VCaP (cell line): Measurements from ENCODE around the gene AP4S1.
"Not testable (repeated sequence)": the region's sequence is repeated elsewhere in the genome, so short reads cannot be mapped to it uniquely, and the experiment has no call there.

Source experiments
- H3K27ac ChIP-seq: fragments of 450-650 bp; 2 replicates; pipeline ENCODE4 v1.5.1; 2017
- TF ChIP-seq, protein P1 (sequence below): fragments of 450-650 bp; conservative IDR thresholded peaks from 2 replicates; pipeline ENCODE4 v1.5.1; 2017; ENCODE audit warnings: mild to moderate bottlenecking, moderate library complexity

The AP4S1 gene

DNA sequence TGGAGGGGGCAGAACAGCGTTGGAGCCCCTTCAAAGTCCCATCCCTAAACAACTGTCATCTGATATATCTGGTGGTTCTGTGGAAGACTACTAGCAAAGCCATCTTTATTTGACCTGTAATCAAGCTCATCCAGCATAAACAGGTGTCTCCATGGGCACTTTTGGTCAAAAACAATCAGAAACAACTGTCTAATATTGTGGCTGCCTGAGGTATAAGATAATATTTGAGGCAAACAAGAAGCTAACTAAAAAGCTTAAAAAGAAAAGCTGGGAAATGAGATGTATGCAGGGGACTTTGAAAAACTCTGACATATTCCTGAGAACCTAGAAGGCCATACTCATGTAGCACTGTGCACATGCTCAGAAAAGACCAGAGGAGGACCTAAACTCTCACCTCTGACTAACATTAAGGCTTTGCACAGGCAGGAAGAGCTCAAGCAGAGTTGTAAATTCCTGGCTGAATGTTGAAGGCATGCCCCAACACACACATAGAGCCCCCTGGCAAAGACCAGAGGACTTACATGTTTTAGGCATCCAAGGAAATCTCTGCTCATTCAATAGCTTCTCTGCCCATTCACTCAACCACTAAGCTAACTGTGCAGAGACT is 27.2 kb upstream of the AP4S1 start:
- H3K27ac ChIP-seq = no peak overlapping the region
- TF ChIP-seq, protein P1, sequence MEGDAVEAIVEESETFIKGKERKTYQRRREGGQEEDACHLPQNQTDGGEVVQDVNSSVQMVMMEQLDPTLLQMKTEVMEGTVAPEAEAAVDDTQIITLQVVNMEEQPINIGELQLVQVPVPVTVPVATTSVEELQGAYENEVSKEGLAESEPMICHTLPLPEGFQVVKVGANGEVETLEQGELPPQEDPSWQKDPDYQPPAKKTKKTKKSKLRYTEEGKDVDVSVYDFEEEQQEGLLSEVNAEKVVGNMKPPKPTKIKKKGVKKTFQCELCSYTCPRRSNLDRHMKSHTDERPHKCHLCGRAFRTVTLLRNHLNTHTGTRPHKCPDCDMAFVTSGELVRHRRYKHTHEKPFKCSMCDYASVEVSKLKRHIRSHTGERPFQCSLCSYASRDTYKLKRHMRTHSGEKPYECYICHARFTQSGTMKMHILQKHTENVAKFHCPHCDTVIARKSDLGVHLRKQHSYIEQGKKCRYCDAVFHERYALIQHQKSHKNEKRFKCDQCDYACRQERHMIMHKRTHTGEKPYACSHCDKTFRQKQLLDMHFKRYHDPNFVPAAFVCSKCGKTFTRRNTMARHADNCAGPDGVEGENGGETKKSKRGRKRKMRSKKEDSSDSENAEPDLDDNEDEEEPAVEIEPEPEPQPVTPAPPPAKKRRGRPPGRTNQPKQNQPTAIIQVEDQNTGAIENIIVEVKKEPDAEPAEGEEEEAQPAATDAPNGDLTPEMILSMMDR = no peak

DNA sequence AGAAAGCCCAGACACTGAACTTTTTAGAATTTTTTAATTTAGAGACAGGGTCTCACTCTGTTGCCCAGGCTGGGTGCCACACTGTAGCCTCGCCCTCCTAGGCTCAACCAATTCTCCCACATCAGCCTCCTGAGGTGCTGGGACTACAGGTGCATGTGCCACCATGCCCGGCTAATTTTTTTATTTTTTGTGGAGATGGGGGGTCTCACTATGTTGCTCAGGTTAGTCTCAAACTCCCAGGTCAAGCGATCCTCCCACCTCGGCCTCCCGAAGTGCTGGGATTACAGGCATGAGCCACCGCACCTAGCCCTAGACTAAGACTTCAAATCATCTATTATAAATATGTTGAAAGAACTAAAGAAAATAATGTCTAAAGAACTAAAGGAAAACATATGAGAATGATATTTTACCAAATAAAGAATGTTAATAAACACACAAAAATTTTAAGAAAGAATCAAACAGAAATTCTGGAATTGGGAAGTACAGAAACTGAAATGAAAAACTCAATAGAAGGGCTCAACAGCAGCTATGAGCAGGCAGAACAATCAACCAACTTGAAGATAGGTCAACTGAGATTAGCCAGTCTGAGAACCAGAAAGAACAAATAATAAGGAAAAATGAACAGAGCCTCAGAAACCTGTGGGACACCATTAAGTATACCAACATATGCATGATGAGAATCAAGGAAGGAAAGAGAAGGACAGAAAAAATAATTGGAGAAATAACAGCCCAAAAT is 26.2 kb upstream of the AP4S1 start:
- no peak overlapping the region for H3K27ac ChIP-seq
- TF ChIP-seq, protein P1 = no peak

DNA sequence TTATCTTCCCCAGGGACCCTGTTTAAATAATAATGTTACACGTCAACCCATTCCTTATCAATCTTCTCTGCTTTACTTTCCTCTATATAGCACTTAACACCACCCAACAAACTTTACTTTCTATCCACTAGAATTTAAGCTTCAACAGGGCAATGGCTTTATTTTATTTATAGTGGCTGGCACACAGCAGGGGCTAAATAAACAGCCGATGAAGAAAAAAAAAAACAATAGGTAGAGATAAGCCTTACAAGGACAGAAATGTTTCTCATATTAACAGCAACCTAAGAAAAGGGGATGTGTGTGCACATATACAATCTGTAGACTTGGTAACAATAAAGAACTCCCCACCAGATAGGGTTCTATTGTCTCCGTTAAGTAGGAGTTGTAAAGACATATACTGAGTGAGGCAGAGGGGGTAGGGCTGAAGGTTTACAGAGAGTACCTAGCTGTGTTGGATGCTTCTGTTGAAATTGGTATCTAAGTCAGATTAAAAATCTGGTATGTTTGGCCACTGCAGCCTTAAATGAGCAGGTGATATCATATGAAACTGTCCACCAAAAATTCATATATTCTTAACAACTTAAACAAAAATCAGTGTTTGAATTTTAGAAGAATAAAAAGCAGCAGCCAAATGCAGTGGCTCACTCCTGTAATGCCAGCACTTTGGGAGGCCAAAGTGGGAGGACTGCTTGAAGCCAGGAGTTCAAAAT is 24.7 kb upstream of the AP4S1 start:
- TF ChIP-seq, protein P1 = no peak

DNA sequence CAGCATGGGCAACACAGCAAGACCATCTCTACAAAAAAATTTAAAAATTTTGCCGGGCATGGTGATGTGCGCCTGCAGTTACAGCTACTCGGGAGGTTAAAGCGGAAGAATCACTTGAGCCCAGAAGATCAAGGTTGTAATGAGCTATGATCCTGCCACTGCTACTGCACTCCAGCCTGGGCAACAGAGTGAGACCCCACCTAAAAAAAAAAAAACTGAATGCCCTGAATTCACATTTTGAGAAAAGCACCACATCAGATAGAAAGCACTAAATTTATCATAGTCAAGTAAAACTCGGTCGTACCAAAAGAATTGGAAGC is 24.1 kb upstream of the AP4S1 start:
- H3K27ac ChIP-seq = no peak overlapping the region
- TF ChIP-seq, protein P1 = no peak

More for the DNA sequence above, 24.7 kb upstream of the AP4S1 start:
- H3K27ac ChIP-seq = no peak overlapping the region

DNA sequence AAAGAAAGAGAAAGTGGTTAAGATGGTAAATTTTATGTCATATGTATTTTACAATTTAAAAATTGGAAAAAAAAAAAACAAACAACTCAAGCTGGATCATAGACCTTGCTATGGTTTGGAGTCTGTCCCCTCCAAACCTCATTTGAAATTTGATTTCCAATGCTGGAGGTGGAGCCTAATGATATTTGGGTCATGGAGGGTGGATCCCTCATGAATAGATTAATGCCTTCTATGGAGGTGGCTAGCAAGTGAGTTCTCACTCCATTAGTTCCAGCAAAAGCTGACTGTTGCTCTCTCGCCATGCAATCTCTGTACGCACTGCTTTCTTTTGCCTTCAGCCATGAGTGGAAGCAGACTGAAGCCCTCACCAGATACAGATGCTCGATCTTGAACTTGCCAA is 22.2 kb upstream of the AP4S1 start:
- H3K27ac ChIP-seq = no peak overlapping the region
- TF ChIP-seq, protein P1 = no peak

DNA sequence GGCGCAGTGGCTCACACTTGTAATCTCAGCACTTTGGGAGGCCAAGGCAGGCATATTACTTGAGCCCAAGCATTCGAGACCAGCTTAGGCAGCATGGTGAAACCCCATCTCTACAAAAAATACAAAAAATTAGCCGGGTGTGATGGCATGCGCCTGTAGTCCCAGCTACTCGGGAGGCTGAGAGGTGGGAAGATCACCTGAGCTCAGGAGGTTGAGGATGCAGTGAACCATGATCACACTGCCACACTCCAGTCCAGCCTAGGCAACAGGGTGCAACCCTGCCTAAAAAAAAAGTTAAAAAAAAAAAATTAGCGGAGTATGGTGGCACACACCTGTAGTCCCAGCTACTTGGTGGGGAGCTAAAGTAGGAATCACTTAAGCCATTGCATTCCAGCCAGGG is 21.4 kb upstream of the AP4S1 start:
- H3K27ac ChIP-seq = not testable (repeated sequence)

DNA sequence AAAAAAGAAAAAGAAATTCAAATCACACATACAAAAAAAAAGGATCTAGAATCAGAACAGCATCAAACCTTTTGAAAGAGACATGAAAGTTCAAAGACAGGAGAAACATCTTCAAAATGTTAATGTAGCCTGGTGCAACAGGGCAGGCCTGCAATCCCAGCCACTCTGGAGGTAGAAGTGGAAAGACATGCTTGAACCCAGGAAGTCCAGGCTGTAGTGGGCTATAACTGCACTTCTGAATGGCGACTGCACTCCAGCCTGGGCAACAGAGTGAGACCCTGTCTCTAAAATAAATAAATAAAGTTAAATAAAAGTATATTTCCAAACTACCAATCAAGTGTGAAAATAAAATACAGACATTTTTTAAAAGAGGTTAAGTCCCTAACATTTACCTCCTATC is 18.7 kb upstream of the AP4S1 start:
- TF ChIP-seq, protein P1 = no peak
- H3K27ac ChIP-seq = no peak overlapping the region
